HG03196 (cell line): ENCODE measurements around the gene ART4.

Experiments used
- ATAC-seq: cut with Tn5 transposase; IDR thresholded peaks from one replicate; pipeline ENCODE4 v1.9.1; 2021; ENCODE audit not compliant: unreplicated experiment

The ART4 gene

DNA sequence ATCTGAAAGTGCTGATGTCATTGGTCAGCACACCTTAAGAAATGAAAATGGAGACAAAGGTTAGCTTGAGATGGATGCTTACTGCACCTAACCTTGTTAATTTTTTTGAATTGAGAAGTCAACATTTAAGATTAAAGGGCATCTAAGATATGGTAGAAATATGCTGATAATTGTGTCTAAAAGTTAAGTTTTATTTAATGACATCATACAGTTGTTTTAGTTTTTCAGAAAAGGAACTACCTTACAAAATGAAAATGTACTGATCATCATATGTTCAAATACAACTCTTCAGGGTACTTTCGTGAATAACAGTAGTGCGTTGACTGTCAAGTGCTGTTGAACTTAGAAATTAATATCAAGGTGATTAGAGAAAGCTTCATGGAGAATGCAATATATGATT, 31.8 kb downstream of the ART4 start:
- no peak for ATAC-seq

DNA sequence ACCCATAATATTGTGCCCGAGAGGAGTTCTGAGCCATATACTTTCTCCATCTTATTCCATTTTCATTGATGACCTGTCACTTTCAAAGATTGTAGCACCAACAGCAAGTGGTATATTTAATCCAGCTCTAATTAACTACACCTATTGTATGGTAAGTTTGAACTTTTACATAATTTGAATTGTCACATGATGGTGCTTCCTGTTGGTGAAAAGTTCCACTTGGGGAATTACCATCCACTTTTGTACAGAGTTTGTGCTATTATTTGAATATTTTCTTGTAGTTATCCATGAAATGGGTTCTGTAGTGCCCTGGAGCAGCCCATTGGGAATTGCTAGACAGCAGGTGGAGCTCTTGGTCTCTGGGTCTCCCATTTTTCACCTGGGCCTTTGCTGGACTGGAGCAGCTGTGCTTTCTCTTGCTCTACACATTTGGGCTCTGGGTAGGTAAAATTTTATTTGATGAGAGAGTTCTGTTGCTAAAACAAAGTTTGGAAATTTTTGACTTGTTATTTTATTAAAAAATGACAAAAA, 32.3 kb downstream of the ART4 start:
- no peak for ATAC-seq

DNA sequence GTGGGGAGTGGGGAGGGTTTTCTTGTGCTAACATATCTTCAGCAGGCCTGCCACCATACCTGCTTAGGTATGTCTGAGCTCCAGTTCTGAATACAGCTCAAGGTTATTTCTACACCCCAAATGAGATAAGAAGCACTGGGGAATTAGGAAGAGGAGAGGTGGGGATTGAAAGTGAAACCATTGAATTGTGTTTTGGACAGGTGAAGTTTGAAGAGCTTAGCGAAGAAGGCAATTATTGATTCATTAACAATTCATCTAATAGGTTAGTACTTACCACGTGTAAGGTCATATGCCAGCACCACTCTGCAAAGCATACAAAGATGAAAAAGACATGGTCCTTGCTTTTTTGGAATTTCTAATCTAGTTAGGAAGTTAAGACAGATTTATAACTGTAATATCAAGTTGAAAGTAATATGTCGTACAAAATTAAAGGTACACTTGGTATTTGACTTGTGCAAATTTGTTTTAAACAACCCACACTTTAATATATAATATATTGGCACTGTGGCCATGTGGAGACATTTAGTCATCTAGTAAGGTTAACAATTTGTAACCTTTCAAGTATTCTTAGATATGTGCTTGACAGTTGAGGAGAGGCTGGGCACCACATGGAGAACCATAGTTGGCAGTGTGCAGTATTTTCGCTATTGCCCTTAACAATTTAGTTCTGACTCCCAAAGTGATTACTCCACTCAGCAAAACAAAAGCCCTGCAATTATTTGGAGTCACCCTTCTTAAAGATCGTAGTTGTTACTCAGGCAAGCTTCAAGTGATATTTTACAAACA, 33.0 kb downstream of the ART4 start:
- no peak for ATAC-seq

DNA sequence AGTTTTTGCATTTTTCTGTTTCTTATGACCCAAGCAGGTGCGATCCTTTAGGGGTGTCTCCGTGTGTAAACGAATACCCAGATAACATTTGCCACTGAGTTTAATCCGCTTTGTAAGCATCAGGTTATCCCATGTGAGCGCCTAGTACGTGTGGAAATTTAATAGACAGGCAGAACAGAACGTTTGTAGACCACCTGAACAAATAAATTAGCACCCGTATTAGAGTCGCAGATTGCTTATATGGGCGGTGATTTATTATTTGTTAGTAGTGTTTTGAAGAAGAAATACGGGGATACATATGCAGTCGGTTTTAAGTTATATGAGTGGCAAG, 39.5 kb downstream of the ART4 start:
- ATAC-seq: peak; percentile 19

DNA sequence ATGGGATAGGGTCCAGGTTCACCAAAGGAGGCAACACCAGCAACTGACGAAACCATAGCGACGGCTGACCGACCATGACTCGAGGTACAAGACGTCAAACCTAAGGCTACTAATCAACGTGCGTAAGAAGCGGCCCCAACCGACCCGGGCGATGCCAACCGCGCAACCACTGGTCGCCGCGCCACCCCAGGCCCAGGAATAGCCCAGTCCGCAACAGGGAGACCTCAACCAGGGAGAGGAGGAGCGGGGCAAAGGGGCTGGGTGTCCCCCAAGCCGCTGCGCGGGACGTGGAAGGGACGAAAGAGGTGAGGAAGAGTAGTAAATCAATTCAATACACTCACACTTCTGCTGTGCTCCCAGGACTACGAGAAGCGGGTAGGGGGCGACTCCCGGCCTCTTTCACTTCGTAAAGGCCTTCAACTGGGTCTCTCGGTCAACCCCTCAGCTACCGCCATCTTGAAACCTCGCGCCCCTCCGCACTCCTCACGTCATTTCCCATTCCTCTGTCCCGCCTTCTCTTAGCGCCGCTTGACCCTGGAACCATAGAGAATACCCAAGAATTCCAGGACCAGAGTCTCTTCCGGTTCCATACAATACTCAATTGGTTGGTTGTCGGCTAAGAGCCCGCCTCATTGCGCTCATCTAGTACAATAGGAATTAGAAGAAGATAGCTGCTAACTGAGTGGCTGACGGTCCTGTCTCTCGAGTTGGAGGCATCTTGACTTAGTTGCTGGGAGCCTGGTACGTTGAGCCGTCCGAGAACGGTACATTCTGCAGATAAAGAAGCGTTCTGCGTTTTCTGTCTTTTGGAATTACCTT, 40.1 kb downstream of the ART4 start, which contains the start of the genes C12orf60 and WBP11:
C12orf60 (plus strand) TSS at position 660 of the 819 bp plus-strand sequence. CDS start 19,266 bp downstream, outside the sequence.
WBP11 (minus strand) TSS at position 468 of the 819 bp plus-strand sequence. CDS start 2,095 bp downstream, outside the sequence.
- peak; percentile 99 for ATAC-seq

DNA sequence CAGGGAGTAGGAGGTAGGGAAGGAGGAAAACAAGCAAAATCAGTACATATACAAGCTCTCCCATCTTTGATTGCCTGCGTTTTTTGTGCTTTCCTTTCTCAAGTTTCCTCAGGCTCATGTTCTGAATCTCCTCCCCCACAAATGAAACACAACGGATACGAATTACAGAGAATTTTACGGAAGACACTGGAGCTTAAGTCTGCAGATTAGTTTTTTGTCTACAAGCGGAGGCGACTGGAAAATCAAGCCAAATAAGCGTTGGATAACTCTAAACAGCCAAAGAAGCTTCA, 40.7 kb downstream of the ART4 start:
- ATAC-seq: no peak

DNA sequence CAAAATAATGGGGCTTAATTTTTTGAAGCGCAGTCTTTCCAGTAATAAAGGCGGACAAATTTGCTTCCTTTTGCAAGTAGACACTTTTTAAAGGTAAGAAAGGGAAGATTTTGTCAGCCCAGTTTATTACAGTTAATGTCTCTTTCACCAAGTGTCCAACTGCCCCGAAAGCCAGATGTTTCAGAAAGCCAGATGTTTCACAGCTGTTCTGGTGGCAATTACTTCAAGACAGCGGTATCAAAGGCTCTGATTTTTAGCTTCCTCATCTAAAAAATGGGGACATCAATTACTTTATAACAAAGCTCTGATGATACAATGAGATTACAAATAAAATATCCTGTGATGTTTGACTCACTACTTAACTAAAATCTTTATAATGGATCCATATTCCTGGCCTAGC, 41.1 kb downstream of the ART4 start:
- no peak for ATAC-seq

DNA sequence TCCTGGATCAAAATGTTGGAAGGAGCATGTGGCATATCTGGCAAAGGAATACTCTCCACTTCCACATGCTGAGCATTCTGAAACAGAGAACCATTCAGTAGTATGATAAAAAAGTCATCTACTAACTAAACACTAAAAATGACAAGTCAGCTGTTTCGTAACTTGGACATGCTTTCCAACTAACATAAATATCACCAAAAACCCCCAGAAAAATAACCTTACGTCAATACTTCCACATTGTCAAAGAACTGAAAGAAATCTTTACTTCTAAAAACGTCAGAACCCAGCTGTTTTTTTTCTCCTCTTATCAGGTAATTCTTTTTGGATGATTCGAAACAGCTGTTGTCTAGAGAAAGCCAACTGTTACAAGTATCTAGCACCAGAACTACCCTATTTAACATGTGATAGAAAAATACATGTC, 48.3 kb downstream of the ART4 start:
- ATAC-seq: no peak

DNA sequence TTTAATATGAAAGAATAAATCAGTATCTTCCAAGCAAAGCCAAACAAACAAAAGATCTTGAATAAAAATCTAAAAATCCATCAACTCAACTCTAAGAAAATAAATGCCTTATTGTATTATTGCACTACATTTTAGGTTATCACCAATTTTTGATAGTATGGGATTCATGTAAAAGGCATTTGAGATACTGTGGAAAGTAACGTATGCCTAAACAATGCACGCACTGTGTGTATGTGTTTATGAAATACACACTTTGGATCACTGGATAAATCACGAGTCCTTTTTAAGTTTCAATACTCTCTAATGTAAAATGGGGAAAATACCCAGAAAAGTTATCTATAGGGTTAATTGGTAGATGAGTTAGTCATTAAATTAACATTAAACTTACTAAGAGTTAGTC, 57.8 kb downstream of the ART4 start:
- no peak for ATAC-seq

DNA sequence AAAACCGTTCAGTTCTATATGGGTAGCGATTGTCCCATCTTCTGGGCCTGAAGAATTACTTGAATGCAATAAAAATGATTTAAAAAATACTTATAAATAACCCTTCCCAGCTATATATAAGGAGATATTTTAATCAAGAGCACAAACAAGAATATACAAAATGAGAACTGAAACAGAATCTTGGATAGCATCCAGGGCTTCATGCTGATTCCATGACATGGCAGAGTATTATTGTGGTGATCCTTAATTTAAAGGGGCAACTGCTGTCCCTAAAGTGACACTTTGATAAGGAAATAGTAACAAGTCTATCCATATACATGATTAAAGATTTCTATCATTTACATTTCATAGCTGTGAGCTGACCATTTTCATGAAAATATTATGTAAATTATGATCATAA, 58.9 kb downstream of the ART4 start:
- no peak for ATAC-seq

DNA sequence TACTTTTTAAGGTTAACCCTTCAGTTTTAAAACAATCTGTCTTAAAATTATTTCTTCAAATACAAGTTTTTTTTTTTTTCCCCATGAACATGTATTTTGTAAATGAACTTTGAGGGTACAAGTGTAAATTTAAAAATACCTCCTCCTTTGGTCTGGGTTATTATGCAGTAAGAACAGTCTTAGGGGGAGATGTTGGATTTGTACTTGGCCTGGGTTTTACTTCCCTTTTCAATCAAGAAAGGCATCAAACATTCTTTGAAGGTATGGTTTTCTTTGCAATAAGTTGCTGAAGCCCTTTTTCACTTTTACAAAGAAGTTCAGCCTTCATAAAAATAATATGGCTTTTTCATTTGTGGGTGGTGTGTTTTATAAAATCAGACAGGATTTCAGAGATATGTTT, 60.6 kb downstream of the ART4 start:
- ATAC-seq: no peak

DNA sequence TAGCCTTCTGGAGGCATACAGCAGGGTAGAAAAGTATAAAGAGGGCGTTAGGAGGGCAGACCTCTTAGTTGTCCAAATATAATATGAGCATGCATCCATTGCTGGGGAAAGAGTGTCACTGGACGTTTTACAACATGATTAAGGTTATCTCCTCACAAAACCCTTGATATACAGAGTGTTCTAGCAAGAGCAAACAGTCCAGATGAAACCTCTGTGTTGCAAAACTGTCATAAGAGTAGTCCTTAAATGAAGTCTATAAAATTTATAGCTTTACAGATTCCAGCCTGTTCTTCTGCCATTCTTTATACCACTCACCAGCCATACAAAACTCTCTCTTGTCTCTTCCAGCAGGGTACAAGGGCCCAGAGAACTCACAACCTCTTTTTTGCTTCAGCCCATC, 61.8 kb downstream of the ART4 start:
- no peak for ATAC-seq

DNA sequence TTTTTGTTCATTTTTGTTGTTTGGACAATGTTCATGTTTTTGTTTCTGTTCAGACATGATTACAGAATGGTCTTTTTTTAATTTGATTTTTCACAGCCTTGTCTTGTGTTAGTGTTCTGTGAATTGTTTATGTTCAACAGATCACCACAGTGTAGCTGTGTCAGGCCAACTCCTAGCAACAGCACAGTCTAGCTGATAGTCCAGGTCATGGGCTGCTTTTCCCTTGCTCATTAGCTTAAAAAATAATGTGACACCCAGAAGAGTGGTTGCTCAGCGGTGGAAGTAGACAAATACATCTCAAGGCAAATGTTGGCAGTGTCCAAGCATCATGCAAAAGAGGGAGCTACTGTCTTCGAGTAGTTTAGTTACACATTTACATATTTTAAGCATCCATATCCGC, 62.5 kb downstream of the ART4 start:
- no peak for ATAC-seq

DNA sequence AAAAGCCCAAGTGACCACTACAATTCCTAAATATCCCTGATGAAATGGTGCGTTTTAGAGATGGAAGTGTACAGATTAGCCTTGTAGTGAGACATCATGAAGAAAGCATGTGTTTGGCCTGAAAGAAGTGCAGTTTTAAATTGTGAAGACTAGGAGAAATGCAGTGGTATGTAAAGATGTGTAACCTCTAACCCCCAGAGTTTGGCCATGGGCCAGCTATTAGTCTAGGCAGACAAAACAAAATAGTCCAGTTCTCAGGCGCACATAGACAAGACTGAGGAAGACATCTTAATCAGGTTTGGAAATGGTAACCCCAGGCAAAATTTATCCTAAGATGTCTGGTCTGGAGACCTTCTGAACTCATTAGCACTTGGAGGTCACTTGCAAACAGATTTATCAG, 63.5 kb downstream of the ART4 start:
- ATAC-seq: no peak

DNA sequence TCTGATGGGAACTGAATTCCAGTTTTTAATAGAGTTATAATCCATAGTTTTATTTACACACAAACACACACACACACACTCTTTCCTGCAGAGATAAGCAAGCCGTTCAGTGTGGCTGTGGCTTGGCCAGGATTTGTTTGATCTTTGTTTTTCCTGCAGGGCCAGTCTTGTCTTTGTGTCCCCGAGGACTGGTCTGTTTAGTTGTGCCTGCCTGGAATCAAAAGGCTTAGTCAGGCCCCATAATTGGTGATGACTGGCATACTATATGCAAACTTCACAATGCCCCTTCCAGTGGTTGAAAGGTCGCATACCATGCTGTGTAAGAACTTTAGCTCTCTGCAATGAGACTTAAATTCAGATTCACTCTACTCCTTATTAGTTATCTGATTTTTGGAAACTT, 66.1 kb downstream of the ART4 start:
- ATAC-seq: no peak

DNA sequence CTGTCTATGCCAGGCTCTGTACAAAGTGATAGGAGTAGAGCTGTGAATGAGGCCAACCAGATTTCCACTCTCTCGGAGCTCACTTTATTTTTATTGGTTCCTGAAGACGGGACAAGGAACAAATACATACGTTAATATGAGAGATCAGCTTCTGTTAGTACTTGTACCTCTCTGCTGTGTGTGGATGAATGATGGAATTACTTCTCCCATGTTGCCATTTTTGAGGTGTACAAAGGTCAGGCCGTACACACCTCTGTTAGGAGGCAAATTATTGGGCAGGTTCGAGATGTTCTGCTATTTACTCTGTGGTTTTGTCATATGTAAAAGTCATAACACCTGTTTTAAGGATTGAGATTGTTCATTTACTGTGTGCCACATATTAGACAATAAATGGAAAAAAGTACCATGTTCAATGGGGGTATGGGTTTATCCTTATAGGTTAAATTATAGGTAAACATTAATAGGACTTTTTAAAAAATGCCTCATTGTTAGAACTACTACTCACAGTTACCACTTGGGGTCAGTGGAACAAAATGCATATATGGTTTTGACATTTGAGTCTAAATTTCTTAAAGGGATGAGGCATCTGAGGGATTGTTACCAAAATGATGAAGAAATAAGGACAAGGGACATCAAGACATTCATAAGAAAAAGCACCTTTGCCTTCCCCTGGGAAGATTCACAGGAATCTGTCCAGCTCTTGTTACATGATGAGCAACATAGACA, 66.9 kb downstream of the ART4 start:
- no peak for ATAC-seq

DNA sequence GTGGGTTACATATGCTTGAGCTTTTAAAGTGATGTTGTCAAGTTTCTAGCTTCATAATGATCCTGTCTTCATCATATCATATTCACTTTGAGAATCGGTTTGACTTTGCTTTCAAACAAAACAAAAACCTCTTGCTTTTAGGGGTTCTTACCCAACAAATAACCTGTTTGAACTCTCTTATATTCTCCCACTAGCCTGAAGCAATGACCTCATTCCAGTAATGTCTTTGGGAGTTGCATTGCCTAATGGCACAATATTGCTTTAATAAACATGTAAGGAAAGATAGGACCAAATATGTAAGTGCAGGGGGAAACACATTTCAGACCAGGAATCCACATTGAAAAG, 67.7 kb downstream of the ART4 start:
- ATAC-seq: no peak
